WTC11 (cell line): Measurements from ENCODE around the gene PDE4B.

Experiments used
- CBFB ChIP-seq: sonication (generic); formaldehyde crosslinking; IDR thresholded peaks from 2 replicates; pipeline ENCODE4 v1.8.1; 2022; ENCODE audit warnings: mild to moderate bottlenecking, low read depth, missing genetic modification reagents
- CREB1 ChIP-seq: sonication (generic); formaldehyde crosslinking; IDR thresholded peaks from 2 replicates; pipeline ENCODE4 v1.8.0; 2023; ENCODE audit warnings: mild to moderate bottlenecking, missing genetic modification reagents
- GRHL2 ChIP-seq: fragments of 250-450 bp; sonication (Bioruptor Pico); IDR thresholded peaks from 2 replicates; pipeline ENCODE4 v1.8.0; 2022; ENCODE audit warnings: mild to moderate bottlenecking, moderate library complexity; ENCODE audit not compliant: insufficient replicate concordance, severe bottlenecking
- NFE2L1 ChIP-seq: sonication (generic); formaldehyde crosslinking; IDR thresholded peaks from 2 replicates; pipeline ENCODE4 v1.8.1; 2023; ENCODE audit warnings: missing genetic modification reagents
- ZNF416 ChIP-seq: fragments of 250-450 bp; sonication (Bioruptor Pico); IDR thresholded peaks from 2 replicates; pipeline ENCODE4 v1.9.0; 2021; ENCODE audit warnings: mild to moderate bottlenecking, inconsistent platforms
- TF ChIP-seq, protein P1 (sequence below): fragments of 200-600 bp; IDR thresholded peaks from 2 replicates; pipeline ENCODE4 v1.8.0; 2022; ENCODE audit warnings: antibody characterized with exemption
- TF ChIP-seq, protein P2 (sequence below): sonication (generic); formaldehyde crosslinking; IDR thresholded peaks from 2 replicates; pipeline ENCODE4 v1.8.0; 2022; ENCODE audit warnings: mild to moderate bottlenecking, missing genetic modification reagents
- TF ChIP-seq, protein P3 (sequence below): sonication (generic); formaldehyde crosslinking; conservative IDR thresholded peaks from 2 replicates; pipeline ENCODE4 v1.8.1; 2023; ENCODE audit warnings: mild to moderate bottlenecking, low read depth, missing genetic modification reagents, moderate library complexity
- TF ChIP-seq, protein P4 (sequence below): sonication (generic); formaldehyde crosslinking; IDR thresholded peaks from 2 replicates; pipeline ENCODE4 v1.8.1; 2023; ENCODE audit warnings: mild to moderate bottlenecking, missing genetic modification reagents, moderate library complexity
- TF ChIP-seq, protein P5 (sequence below): sonication (generic); formaldehyde crosslinking; IDR thresholded peaks from 2 replicates; pipeline ENCODE4 v1.8.0; 2022; ENCODE audit warnings: mild to moderate bottlenecking, missing genetic modification reagents

DNA sequence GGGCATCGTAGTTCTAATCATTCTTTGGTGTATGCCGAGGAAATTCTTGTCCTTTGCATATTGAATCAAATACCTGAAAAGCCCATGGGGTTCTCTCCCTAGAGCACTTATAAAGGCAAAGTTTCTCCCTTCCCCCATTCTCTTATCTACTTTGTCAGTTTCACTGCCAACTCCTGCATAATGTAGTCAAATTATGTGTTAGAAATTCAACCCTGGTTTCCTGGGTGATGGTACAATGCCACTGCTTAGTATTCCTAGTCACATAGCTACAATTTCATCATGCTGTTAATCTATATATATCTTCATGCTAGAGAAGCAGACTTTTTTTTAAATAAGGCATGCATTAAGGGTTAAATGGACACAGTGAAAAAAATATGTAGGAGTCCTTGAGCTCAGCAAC is 119.0 kb downstream of the PDE4B start:
- TF ChIP-seq CREB1 (CRISPR knock-in tag): no peak
- no peak for TF ChIP-seq ZNF416
- TF ChIP-seq, protein P1, sequence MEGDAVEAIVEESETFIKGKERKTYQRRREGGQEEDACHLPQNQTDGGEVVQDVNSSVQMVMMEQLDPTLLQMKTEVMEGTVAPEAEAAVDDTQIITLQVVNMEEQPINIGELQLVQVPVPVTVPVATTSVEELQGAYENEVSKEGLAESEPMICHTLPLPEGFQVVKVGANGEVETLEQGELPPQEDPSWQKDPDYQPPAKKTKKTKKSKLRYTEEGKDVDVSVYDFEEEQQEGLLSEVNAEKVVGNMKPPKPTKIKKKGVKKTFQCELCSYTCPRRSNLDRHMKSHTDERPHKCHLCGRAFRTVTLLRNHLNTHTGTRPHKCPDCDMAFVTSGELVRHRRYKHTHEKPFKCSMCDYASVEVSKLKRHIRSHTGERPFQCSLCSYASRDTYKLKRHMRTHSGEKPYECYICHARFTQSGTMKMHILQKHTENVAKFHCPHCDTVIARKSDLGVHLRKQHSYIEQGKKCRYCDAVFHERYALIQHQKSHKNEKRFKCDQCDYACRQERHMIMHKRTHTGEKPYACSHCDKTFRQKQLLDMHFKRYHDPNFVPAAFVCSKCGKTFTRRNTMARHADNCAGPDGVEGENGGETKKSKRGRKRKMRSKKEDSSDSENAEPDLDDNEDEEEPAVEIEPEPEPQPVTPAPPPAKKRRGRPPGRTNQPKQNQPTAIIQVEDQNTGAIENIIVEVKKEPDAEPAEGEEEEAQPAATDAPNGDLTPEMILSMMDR: no peak
- TF ChIP-seq, protein P2, sequence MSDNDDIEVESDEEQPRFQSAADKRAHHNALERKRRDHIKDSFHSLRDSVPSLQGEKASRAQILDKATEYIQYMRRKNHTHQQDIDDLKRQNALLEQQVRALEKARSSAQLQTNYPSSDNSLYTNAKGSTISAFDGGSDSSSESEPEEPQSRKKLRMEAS (CRISPR knock-in tag): no peak
- no peak for TF ChIP-seq CBFB (CRISPR knock-in tag)
- TF ChIP-seq GRHL2 (CRISPR knock-in tag): no peak
- TF ChIP-seq, protein P3, sequence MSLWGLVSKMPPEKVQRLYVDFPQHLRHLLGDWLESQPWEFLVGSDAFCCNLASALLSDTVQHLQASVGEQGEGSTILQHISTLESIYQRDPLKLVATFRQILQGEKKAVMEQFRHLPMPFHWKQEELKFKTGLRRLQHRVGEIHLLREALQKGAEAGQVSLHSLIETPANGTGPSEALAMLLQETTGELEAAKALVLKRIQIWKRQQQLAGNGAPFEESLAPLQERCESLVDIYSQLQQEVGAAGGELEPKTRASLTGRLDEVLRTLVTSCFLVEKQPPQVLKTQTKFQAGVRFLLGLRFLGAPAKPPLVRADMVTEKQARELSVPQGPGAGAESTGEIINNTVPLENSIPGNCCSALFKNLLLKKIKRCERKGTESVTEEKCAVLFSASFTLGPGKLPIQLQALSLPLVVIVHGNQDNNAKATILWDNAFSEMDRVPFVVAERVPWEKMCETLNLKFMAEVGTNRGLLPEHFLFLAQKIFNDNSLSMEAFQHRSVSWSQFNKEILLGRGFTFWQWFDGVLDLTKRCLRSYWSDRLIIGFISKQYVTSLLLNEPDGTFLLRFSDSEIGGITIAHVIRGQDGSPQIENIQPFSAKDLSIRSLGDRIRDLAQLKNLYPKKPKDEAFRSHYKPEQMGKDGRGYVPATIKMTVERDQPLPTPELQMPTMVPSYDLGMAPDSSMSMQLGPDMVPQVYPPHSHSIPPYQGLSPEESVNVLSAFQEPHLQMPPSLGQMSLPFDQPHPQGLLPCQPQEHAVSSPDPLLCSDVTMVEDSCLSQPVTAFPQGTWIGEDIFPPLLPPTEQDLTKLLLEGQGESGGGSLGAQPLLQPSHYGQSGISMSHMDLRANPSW (CRISPR knock-in tag): no peak
- TF ChIP-seq, protein P4, sequence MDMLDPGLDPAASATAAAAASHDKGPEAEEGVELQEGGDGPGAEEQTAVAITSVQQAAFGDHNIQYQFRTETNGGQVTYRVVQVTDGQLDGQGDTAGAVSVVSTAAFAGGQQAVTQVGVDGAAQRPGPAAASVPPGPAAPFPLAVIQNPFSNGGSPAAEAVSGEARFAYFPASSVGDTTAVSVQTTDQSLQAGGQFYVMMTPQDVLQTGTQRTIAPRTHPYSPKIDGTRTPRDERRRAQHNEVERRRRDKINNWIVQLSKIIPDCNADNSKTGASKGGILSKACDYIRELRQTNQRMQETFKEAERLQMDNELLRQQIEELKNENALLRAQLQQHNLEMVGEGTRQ (CRISPR knock-in tag): no peak
- no peak for TF ChIP-seq NFE2L1
- TF ChIP-seq, protein P5, sequence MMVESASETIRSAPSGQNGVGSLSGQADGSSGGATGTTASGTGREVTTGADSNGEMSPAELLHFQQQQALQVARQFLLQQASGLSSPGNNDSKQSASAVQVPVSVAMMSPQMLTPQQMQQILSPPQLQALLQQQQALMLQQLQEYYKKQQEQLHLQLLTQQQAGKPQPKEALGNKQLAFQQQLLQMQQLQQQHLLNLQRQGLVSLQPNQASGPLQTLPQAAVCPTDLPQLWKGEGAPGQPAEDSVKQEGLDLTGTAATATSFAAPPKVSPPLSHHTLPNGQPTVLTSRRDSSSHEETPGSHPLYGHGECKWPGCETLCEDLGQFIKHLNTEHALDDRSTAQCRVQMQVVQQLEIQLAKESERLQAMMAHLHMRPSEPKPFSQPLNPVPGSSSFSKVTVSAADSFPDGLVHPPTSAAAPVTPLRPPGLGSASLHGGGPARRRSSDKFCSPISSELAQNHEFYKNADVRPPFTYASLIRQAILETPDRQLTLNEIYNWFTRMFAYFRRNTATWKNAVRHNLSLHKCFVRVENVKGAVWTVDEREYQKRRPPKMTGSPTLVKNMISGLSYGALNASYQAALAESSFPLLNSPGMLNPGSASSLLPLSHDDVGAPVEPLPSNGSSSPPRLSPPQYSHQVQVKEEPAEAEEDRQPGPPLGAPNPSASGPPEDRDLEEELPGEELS (CRISPR knock-in tag): no peak
